PC-3 (cell line): ENCODE data around the gene CELF5.

Experiments
- CTCF ChIP-seq: fragments of 300-600 bp; sonication (generic); conservative IDR thresholded peaks from 2 replicates; pipeline ENCODE4 v1.5.1; 2017; ENCODE audit warnings: antibody characterized with exemption, low read depth, mild to moderate bottlenecking, low read length
- EZH2 ChIP-seq: fragments of 300-600 bp; sonication (generic); IDR thresholded peaks from one replicate; pipeline ENCODE4 v1.6.1; 2017; ENCODE audit warnings: antibody characterized with exemption, mild to moderate bottlenecking, low read length; ENCODE audit not compliant: unreplicated experiment
- EZH2phosphoT487 ChIP-seq: fragments of 300-600 bp; sonication (generic); IDR thresholded peaks from 2 replicates; pipeline ENCODE4 v1.6.1; 2018; ENCODE audit warnings: mild to moderate bottlenecking, antibody characterized with exemption, low read length, borderline replicate concordance

- no peak for TF ChIP-seq CTCF
- TF ChIP-seq EZH2 = no peak
- no peak for TF ChIP-seq EZH2phosphoT487
These were observed 6.8 kb downstream of the CELF5 start for GRCh38 chr19:3231288-3231687.
